Measurements from ENCODE around the gene GGTLC2. TPM values are rescaled to one million over a fixed set of nuclear protein-coding genes. Genes with fewer than 3 reads are reported as not detected.
"Not testable (repeated sequence)": the region's sequence is repeated elsewhere in the genome, so short reads cannot be mapped to it uniquely, and the experiment has no call there.

The GGTLC2 gene
- total RNA-seq = not detected

DNA sequence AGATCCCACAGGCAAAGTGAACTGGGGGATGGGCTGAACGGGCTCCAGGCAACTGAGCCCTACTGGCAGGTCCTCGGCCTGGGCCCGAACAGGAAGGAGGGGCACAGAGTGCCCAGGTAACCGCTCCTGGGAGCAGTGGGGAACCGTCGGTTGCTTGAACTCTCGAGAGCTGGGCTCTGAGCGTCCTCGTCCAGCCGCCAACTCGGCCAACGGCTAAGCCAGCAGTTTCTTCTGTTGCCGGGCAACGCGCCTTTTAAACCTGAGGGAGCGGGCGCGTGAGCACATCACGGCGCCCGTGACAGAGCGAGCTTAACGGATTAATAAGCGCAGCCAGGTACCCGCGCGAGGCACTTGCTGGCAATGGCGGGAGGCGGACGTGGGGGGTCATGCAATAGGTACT is at the start of gene GGTLC2:
GGTLC2 (plus strand) TSS at position 301 of the 400 bp plus-strand sequence. CDS start 1,732 bp downstream, outside the sequence.
- intact Hi-C loops (cut with DNase I; ENCODE audit: low total_unique reads); H3K27ac ChIP-seq; H3K27me3 ChIP-seq; H3K9me3 ChIP-seq; DNase-seq; H3K4me1 ChIP-seq; in situ Hi-C loops (cut with MboI; ENCODE audit: low pct_ligation_motif_present in 1 of 4, low pct_unique_long_range_greater_than_20kb in 1 of 4, low sequenced_read_pairs in 3 of 4); H3K4me3 ChIP-seq; H3K36me3 ChIP-seq: not testable (repeated sequence)
- WGBS, 2 donors (ENCODE audit: low coverage in 1 of 2) = no CpG with 5 or more reads among the region's 30 CpGs

DNA sequence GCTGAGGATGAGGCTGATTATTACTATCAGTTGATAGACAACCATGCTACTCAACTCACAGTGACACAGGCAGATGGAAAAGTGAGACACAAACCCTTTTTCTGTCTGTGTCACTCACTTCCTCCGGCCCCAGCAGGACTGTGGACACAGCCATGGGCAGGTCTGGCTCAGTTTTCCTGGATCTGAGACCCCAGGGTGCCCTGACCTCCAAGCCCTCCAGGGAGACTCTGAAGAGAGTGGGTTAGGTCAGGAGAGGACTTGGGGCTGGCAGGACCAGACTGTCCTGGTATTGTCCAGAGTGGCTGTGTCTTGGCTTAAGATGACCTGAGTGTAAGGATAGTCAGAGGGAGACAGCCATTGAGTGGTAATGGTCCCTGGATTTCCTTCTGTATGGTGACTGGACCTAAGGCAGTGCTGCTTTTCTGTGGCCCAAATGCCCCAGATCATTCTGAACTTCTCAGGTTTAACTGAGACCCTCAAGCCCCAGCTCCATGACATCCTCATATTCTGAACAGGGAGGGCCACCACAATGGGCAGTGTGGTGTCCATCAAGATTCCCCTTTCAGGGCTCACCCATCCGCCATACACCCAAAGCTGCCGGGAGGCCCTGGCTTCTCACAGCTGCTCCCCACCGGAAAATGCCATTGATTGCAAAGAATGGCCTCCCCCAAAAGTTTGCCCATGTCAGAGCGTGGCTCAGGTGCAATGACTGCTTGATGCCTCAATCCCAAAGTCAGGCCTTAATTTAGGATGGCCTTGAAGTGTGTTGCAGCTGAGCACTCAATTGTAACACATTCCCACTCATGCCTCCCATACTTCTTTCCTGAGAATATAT is 49.2 kb upstream of the GGTLC2 start:
- Histone ChIP-seq H3K4me3 (no peak overlapping the region), H3K4me1 (no peaks in the 10 kb centered on the region), H3K9me3 (no peaks in the 10 kb centered on the region), H3K36me3 (no peaks in the 10 kb centered on the region), H3K27ac (no peak overlapping the region), H3K27me3 (peaks cover 5% of the 10 kb centered on the region)
- in situ Hi-C loops (cut with MboI; ENCODE audit: low pct_ligation_motif_present in 1 of 4, low pct_unique_long_range_greater_than_20kb in 1 of 4, low sequenced_read_pairs in 3 of 4) = loop anchor here in 1 of 4 donors (25.0 kb wide), 1 partner anchor 133 kb away; no protein-coding TSS in a partner anchor
- 83% methylated on average over 5 of the region's 5 CpGs; no CpG with 5 or more reads in 1 of the 2 donors for WGBS, 2 donors (ENCODE audit: low coverage in 1 of 2)
- intact Hi-C loops (cut with DNase I; ENCODE audit: low total_unique reads) = no loop called here
- DNase-seq = no peak
- no peak for TF ChIP-seq POLR2A (IDR thresholded peaks at IDR 0.05)
- TF ChIP-seq POLR2AphosphoS5 (IDR thresholded peaks at IDR 0.05) = no peak
- TF ChIP-seq, protein P1, sequence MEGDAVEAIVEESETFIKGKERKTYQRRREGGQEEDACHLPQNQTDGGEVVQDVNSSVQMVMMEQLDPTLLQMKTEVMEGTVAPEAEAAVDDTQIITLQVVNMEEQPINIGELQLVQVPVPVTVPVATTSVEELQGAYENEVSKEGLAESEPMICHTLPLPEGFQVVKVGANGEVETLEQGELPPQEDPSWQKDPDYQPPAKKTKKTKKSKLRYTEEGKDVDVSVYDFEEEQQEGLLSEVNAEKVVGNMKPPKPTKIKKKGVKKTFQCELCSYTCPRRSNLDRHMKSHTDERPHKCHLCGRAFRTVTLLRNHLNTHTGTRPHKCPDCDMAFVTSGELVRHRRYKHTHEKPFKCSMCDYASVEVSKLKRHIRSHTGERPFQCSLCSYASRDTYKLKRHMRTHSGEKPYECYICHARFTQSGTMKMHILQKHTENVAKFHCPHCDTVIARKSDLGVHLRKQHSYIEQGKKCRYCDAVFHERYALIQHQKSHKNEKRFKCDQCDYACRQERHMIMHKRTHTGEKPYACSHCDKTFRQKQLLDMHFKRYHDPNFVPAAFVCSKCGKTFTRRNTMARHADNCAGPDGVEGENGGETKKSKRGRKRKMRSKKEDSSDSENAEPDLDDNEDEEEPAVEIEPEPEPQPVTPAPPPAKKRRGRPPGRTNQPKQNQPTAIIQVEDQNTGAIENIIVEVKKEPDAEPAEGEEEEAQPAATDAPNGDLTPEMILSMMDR (IDR thresholded peaks at IDR 0.05) = no peak
- no peak for TF ChIP-seq EP300 (IDR thresholded peaks at IDR 0.05; ENCODE audit: low read depth)

DNA sequence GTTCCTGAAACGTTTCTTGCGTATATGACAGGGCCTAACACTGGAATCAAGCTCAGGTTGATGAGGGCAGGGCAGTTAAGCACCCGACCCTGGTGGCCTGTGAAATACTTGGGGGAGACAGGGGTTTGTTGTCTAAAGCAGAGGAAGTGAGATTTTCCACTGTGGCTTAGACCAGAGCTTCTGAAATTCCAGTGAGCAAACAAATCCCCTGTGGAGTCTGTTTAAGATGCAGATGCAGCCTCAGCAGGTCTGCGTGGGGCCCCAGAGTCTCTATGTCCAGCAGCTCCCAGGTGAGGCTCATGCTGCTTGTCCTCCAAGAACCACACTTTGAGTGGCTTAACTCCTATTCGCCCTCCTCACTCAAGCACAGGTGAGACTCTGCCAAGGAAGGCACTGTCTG is 46.3 kb upstream of the GGTLC2 start:
- no peaks in the 10 kb centered on the region for H3K36me3 ChIP-seq
- in situ Hi-C loops (cut with MboI; ENCODE audit: low pct_ligation_motif_present in 1 of 4, low pct_unique_long_range_greater_than_20kb in 1 of 4, low sequenced_read_pairs in 3 of 4) (loop anchor here in 1 of 4 donors (25.0 kb wide), 1 partner anchor 136 kb away; no protein-coding TSS in a partner anchor), intact Hi-C loops (cut with DNase I; ENCODE audit: low total_unique reads) (no loop called here)
- no peak overlapping the region for H3K27ac ChIP-seq
- no peaks in the 10 kb centered on the region for H3K27me3 ChIP-seq
- WGBS, 2 donors (ENCODE audit: low coverage in 1 of 2) = 52 to 62% methylated on average over 2 to 5 of the region's 5 CpGs
- H3K4me3 ChIP-seq = no peak overlapping the region
- DNase-seq = no peak
- no peaks in the 10 kb centered on the region for H3K4me1 ChIP-seq
- TF ChIP-seq EP300 (IDR thresholded peaks at IDR 0.05; ENCODE audit: low read depth) (no peak), POLR2A (IDR thresholded peaks at IDR 0.05) (no peak), POLR2AphosphoS5 (IDR thresholded peaks at IDR 0.05) (no peak)
- TF ChIP-seq, protein P1 (IDR thresholded peaks at IDR 0.05) = no peak
- H3K9me3 ChIP-seq = no peaks in the 10 kb centered on the region

DNA sequence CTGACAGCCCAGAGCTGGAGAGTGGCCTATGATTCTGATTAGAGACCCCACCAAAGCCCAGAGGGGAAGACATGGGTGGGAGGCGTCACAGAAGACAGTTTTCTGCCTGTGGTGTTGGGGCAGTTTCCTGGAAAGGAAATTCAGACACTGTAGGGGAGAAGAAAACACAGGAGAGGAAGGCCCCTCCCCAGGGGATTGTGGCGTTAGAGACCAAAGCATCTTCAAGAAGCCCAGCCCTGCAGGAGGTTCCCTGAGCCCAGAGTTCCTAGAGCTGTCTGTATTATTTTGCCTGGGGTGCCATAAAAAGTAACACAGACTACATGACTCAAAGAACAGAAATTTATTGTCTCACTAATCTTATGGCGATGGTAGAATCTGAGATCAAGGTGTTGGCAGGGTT is 45.2 kb upstream of the GGTLC2 start:
- Histone ChIP-seq H3K27me3 (no peaks in the 10 kb centered on the region), H3K4me1 (no peaks in the 10 kb centered on the region), H3K36me3 (no peaks in the 10 kb centered on the region), H3K27ac (no peak overlapping the region), H3K9me3 (no peaks in the 10 kb centered on the region), H3K4me3 (no peak overlapping the region)
- no peak for DNase-seq
- in situ Hi-C loops (cut with MboI; ENCODE audit: low pct_ligation_motif_present in 1 of 4, low pct_unique_long_range_greater_than_20kb in 1 of 4, low sequenced_read_pairs in 3 of 4) = loop anchor here in 1 of 4 donors (25.0 kb wide), 1 partner anchor 137 kb away; no protein-coding TSS in a partner anchor
- no peak for TF ChIP-seq EP300 (IDR thresholded peaks at IDR 0.05; ENCODE audit: low read depth)
- TF ChIP-seq POLR2AphosphoS5 (IDR thresholded peaks at IDR 0.05) = no peak
- TF ChIP-seq, protein P1 (IDR thresholded peaks at IDR 0.05) = no peak
- no peak for TF ChIP-seq POLR2A (IDR thresholded peaks at IDR 0.05)
- intact Hi-C loops (cut with DNase I; ENCODE audit: low total_unique reads) = no loop called here
- 41 to 57% methylated on average over 2 to 3 of the region's 3 CpGs for WGBS, 2 donors (ENCODE audit: low coverage in 1 of 2)

Data from transverse colon (tissue), 4 donors.